H1 (cell line): ENCODE data around the gene RAD51B. TPM values are rescaled to one million over a fixed set of nuclear protein-coding genes. Genes with fewer than 3 reads are reported as not detected.
A peak's percentile ranks its signal among the peaks of the same experiment; 100 is the strongest.

Experiments used
- CTCF ChIA-PET: fragments of 300-600 bp; sonication (Branson Sonifier 250); formaldehyde crosslinking; loops from one replicate; lab custom pipeline; 2021; ENCODE audit not compliant: partially characterized antibody; lab: Charles Lee
- POLR2A ChIA-PET: fragments of 300-600 bp; sonication (Branson Sonifier 250); formaldehyde crosslinking; loops from one replicate; lab custom pipeline; 2021; ENCODE audit warnings: inconsistent platforms; ENCODE audit not compliant: partially characterized antibody; lab: Charles Lee
- DNase-seq, 2 experiments: peaks; one replicate each; pipeline versions ENCODE4 v3.0.0 to v3.0.0-alpha.2; 2010 to 2022; ENCODE audit warnings: low spot score in 2 of 2, low read depth in 1 of 2, mixed read lengths in 1 of 2
- FAIRE-seq: peaks from 2 replicates; lab custom pipeline; 2011; peaks lifted over from hg19 to GRCh38; lab: Jason Lieb, UNC
- H2AFZ ChIP-seq: 2 replicates; pipeline ENCODE4 v1.8.1; 2012; ENCODE audit warnings: low read length, inconsistent platforms
- H2AK5ac ChIP-seq: 2 replicates; pipeline ENCODE4 v1.6.1; 2013; ENCODE audit warnings: low read depth, low read length
- H2BK120ac ChIP-seq: replicated peaks from 2 replicates; pipeline ENCODE3; 2013; ENCODE audit warnings: low read depth, low read length, inconsistent platforms
- H2BK12ac ChIP-seq: 2 replicates; pipeline ENCODE4 v1.6.1; 2013; ENCODE audit warnings: low read depth, low read length
- H2BK15ac ChIP-seq: 2 replicates; pipeline ENCODE4 v1.6.1; 2013; ENCODE audit warnings: low read length
- H2BK20ac ChIP-seq: 2 replicates; pipeline ENCODE4 v1.6.1; 2013; ENCODE audit warnings: low read length
- H2BK5ac ChIP-seq: 2 replicates; pipeline ENCODE4 v1.6.1; 2013; ENCODE audit warnings: low read depth, low read length
- H3K14ac ChIP-seq: 2 replicates; pipeline ENCODE4 v1.6.1; 2013; ENCODE audit warnings: inconsistent platforms; ENCODE audit not compliant: insufficient read length
- H3K18ac ChIP-seq: 2 replicates; pipeline ENCODE4 v1.6.1; 2013; ENCODE audit warnings: low read length; ENCODE audit errors: extremely low read depth
- H3K23ac ChIP-seq: 2 replicates; pipeline ENCODE4 v1.6.1; 2013; ENCODE audit warnings: inconsistent platforms; ENCODE audit not compliant: insufficient read length
- H3K23me2 ChIP-seq: 2 replicates; pipeline ENCODE4 v1.6.1; 2013; ENCODE audit warnings: low read depth, low read length
- H3K27ac ChIP-seq: 2 replicates; pipeline ENCODE4 v1.6.1; 2011; ENCODE audit warnings: low read depth, low read length, inconsistent platforms
- H3K27me3 ChIP-seq, 4 experiments: replicated peaks in 1 of 4; 1 replicate in 1 of 4; 2 replicates in 3 of 4; pipeline versions ENCODE4 v1.6.1 to v1.8.1; 2011 to 2013; ENCODE audit warnings: low read length in 3 of 4, mild to moderate bottlenecking in 3 of 4, inconsistent platforms in 2 of 4, mixed read lengths in 2 of 4, moderate library complexity in 1 of 4; ENCODE audit not compliant: control insufficient read depth in 3 of 4, insufficient read depth in 3 of 4; ENCODE audit errors: extremely low read depth in 1 of 4
- H3K36me3 ChIP-seq, 4 experiments: 2 replicates each; pipeline versions ENCODE4 v1.6.1 to v1.8.1; 2011 to 2013; ENCODE audit warnings: mild to moderate bottlenecking in 4 of 4, low read length in 3 of 4, moderate library complexity in 2 of 4, control low read depth in 1 of 4, inconsistent platforms in 1 of 4; ENCODE audit not compliant: insufficient read depth in 4 of 4, control insufficient read depth in 2 of 4
- H3K4ac ChIP-seq: replicated peaks from 2 replicates; pipeline ENCODE3; 2013; ENCODE audit warnings: low read length, low read depth, mixed read lengths, inconsistent platforms; ENCODE audit not compliant: insufficient read length
- H3K4me1 ChIP-seq, 4 experiments: replicated peaks in 1 of 4; 1 replicate in 1 of 4; 2 replicates in 3 of 4; pipeline versions ENCODE4 v1.6.1 to v1.8.1; 2011 to 2013; ENCODE audit warnings: low read length in 3 of 4, inconsistent platforms in 2 of 4, mixed read lengths in 1 of 4; ENCODE audit not compliant: insufficient read depth in 4 of 4, control insufficient read depth in 3 of 4
- H3K4me2 ChIP-seq, 2 experiments: 2 replicates each; pipeline versions ENCODE4 v1.6.1 to v1.8.1; 2011 to 2013; ENCODE audit warnings: low read depth in 2 of 2, low read length in 2 of 2, control low read depth in 1 of 2, inconsistent platforms in 1 of 2, mild to moderate bottlenecking in 1 of 2; ENCODE audit not compliant: insufficient read depth in 1 of 2
- H3K4me3 ChIP-seq, 4 experiments: fragments of 200-600, 300-600 bp in 1 of 4; sonication (generic), shearing (Covaris generic), sonication (Bioruptor Twin) in 1 of 4; 2 replicates each; pipeline versions ENCODE4 v1.5.1 to v1.8.1; 2011 to 2016; ENCODE audit warnings: low read length in 4 of 4, low read depth in 3 of 4, control low read depth in 2 of 4, inconsistent platforms in 2 of 4, mild to moderate bottlenecking in 2 of 4, mixed read lengths in 1 of 4, moderate library complexity in 1 of 4; ENCODE audit not compliant: insufficient read depth in 2 of 4; ENCODE audit errors: extremely low read depth in 1 of 4
- H3K56ac ChIP-seq: replicated peaks from 2 replicates; pipeline ENCODE3; 2013; ENCODE audit warnings: low read depth, mild to moderate bottlenecking, mixed read lengths, low read length, inconsistent platforms; ENCODE audit not compliant: insufficient read length
- H3K79me1 ChIP-seq: 2 replicates; pipeline ENCODE4 v1.6.1; 2013; ENCODE audit warnings: low read depth, low read length, control low read depth
- H3K79me2 ChIP-seq, 2 experiments: 2 replicates each; pipeline versions ENCODE4 v1.6.1 to v1.8.1; 2012 to 2013; ENCODE audit warnings: low read length in 2 of 2, mild to moderate bottlenecking in 2 of 2, inconsistent platforms in 1 of 2; ENCODE audit not compliant: insufficient read depth in 2 of 2, control insufficient read depth in 1 of 2
- H3K9ac ChIP-seq, 4 experiments: replicated peaks in 1 of 4; 1 replicate in 1 of 4; 2 replicates in 3 of 4; pipeline versions ENCODE4 v1.6.1 to v1.8.1; 2011 to 2013; ENCODE audit warnings: low read depth in 3 of 4, low read length in 3 of 4, control low read depth in 2 of 4, mild to moderate bottlenecking in 2 of 4, moderate library complexity in 2 of 4, inconsistent platforms in 1 of 4; ENCODE audit errors: extremely low read depth in 1 of 4
- H3K9me3 ChIP-seq, 2 experiments: 2 replicates each; pipeline versions ENCODE4 v1.6.1 to v1.8.1; 2012 to 2013; ENCODE audit warnings: mild to moderate bottlenecking in 2 of 2, moderate library complexity in 2 of 2, control low read depth in 1 of 2, inconsistent platforms in 1 of 2, low read depth in 1 of 2, low read length in 1 of 2, mixed read lengths in 1 of 2; ENCODE audit not compliant: insufficient read depth in 2 of 2
- H4K20me1 ChIP-seq, 2 experiments: replicated peaks in 1 of 2; 2 replicates each; pipeline versions ENCODE3 to v1.8.1; 2011 to 2013; ENCODE audit warnings: inconsistent platforms in 2 of 2, low read length in 2 of 2, mild to moderate bottlenecking in 1 of 2; ENCODE audit not compliant: insufficient read depth in 2 of 2, control insufficient read depth in 1 of 2
- H4K5ac ChIP-seq: 2 replicates; pipeline ENCODE4 v1.6.1; 2013; ENCODE audit warnings: low read length, low read depth, mixed read lengths, inconsistent platforms; ENCODE audit not compliant: insufficient read length
- H4K8ac ChIP-seq: 2 replicates; pipeline ENCODE4 v1.8.0; 2013; ENCODE audit warnings: mild to moderate bottlenecking, moderate library complexity, low read length, inconsistent platforms; ENCODE audit not compliant: insufficient read depth; ENCODE audit errors: extremely low read depth
- H4K91ac ChIP-seq: replicated peaks from 2 replicates; pipeline ENCODE3; 2013; ENCODE audit warnings: low read length, mixed read lengths, inconsistent platforms; ENCODE audit not compliant: insufficient read length
- CEBPB ChIP-seq: IDR thresholded peaks from 2 replicates; pipeline ENCODE4 v1.6.1; 2012; ENCODE audit warnings: low read depth, low read length
- POLR2A ChIP-seq, 2 experiments: IDR thresholded peaks; 1 replicate in 1 of 2; 2 replicates in 1 of 2; pipeline ENCODE4 v1.6.1; 2011; ENCODE audit warnings: low read depth in 2 of 2, low read length in 2 of 2, mild to moderate bottlenecking in 2 of 2; ENCODE audit errors: control extremely low read depth in 1 of 2
- POLR2AphosphoS5 ChIP-seq: IDR thresholded peaks from 2 replicates; pipeline ENCODE4 v1.6.1; 2011; ENCODE audit warnings: low read depth, low read length
- TAF7 ChIP-seq: optimal IDR thresholded peaks from 2 replicates; pipeline ENCODE3; 2011; ENCODE audit warnings: low read depth, mild to moderate bottlenecking, inconsistent platforms, low read length, moderate library complexity, borderline replicate concordance
- WGBS, 2 experiments: shearing (Covaris generic) in 1 of 2; methylation state at CpG; one replicate each; pipeline versions ENCODE4 v1.1.6 to v1.1.7; 2013 to 2015; ENCODE audit warnings: low lambda C conversion rate in 2 of 2, mixed read lengths in 2 of 2, inconsistent platforms in 1 of 2, low coverage in 1 of 2, missing lambda C conversion rate in 1 of 2; ENCODE audit not compliant: insufficient replicate concordance in 2 of 2, insufficient coverage in 1 of 2, insufficient read length in 1 of 2; ENCODE audit errors: extremely low coverage in 1 of 2, missing lambda C conversion rate in 1 of 2; 5-methylcytosine and 5-hydroxymethylcytosine counted together
- polyA plus RNA-seq, 7 experiments: library from polyadenylated mRNA; depleted of rRNA in 3 of 7; stranded (reverse) in 5 of 7; unstranded in 2 of 7; fragments of >200 nt in 5 of 7; fragments of 200-250 nt in 2 of 7; gene quantifications; 1 replicate in 5 of 7; 2 replicates in 1 of 7; 4 replicates in 1 of 7; pipeline versions ENCODE4 v1.2.1 to v1.2.3, GENCODE V29; 2011 to 2013; ENCODE audit warnings: missing spikeins in 2 of 7, mixed read lengths in 2 of 7
- total RNA-seq: library from RNA; stranded (reverse); fragmentation: NEBNext Ultra II Directional; extraction: Animal tissue kit (Norgen Biotek cat#: 25700); gene quantifications from 2 replicates; pipeline ENCODE4 v1.2.1, GENCODE V29; 2021

RAD51B gene
- total and polyA plus RNA-seq, 2 of the 8 experiments (the other 6 are each of a cell fraction or from before 2014, with no cell fraction given): 3.9 to 14.9 TPM

DNA sequence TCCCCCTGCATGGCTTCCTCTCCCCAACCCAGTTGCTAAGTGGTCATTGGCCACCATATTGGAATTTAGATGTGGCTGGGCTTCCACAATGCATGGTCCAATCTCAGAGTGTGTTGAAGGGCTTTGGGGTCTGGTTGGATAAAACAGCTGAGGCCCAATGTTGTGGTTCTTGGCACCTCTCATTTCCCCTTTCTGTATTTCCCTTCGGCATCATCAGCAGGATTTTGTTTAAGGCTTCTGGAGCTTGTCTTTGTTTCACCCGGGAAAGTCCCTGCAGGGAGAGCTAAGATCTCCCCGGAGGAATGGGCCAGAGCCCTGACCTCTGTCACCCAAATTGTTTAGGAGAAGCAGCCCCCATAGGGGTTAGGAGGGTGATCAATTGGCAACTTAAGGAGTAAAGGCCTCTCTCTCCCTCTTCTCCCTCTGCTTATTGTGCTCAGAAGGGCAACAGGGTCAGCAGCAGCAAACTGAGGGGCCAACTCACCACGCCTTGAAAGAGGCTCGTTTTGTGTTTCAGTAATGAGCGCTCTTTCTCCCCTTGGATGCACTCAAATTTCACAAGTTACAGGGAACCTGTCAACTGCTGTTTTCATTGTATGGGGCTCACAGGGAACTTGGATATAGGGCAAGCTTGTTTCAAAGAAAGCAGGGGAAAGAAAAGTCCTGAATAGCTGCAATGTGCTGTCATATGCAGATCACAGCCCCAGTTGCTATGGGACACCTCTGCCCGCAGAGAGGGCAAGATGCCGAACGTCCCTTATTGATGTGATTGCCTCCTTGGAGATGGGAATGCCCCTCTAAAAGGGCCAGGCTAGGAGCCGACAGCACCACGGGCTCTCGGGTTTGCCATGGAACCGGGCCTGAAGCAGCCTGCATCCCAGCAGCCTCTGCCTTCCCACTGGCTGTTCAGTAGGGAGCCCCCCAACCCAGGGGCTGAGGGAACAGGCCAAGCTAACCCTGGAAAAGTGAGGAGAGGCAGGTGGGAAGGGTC, 749.6 kb downstream of the RAD51B start:
- no peak overlapping the region for H2AFZ ChIP-seq
- TF ChIP-seq POLR2A (IDR thresholded peaks at IDR 0.05; ENCODE audit: control extremely low read depth in 1 of 2, low read depth in 2 of 2, low read length in 2 of 2) (no peak), POLR2AphosphoS5 (no peak), TAF7 (no peak), CEBPB (no peak)
- TF ChIP-seq, all 59 proteins: peak for 0
- no peak overlapping the region for H3K23ac ChIP-seq
- no peak overlapping the region for H3K56ac ChIP-seq
- H3K27ac ChIP-seq: no peak overlapping the region
- H3K9ac ChIP-seq: no peak overlapping the region
- H3K79me1 ChIP-seq: no peaks in the 10 kb centered on the region
- ChIA-PET CTCF (interaction anchor here (1.0 kb wide), 1 partner anchor 205 kb away, joined by 3 read pairs; no protein-coding TSS in a partner anchor), POLR2A (interaction anchor here (0.7 to 1.7 kb wide), 2 partner anchors 12 to 96 kb away, joined by 3 to 4 read pairs; no protein-coding TSS in a partner anchor)
- no peak overlapping the region for H3K14ac ChIP-seq
- H3K36me3 ChIP-seq: no peaks in the 10 kb centered on the region
- H2BK12ac ChIP-seq: 0 out of 2 replicates have a peak overlapping the region, but pooled peaks have one; percentile 39
- no peak overlapping the region for H3K4ac ChIP-seq
- no peak overlapping the region for H2BK5ac ChIP-seq
- no peaks in the 10 kb centered on the region for H4K20me1 ChIP-seq
- H3K18ac ChIP-seq: no peak overlapping the region; the same call in 1 of the 2 replicates
- H3K23me2 ChIP-seq: no peaks in the 10 kb centered on the region
- H3K79me2 ChIP-seq: no peaks in the 10 kb centered on the region
- FAIRE-seq: no peak
- no peak overlapping the region for H2BK20ac ChIP-seq
- H2BK15ac ChIP-seq: no peak overlapping the region
- no peak overlapping the region for H3K4me3 ChIP-seq
- H3K9me3 ChIP-seq: peaks cover 0 to 4% of the 10 kb centered on the region in 2 experiments; a peak in 1 of 4 replicates
- peaks cover 0 to 7% (median 2%) of the 10 kb centered on the region in 4 experiments; a peak in 3 of 7 replicates for H3K4me1 ChIP-seq
- H2AK5ac ChIP-seq: no peak overlapping the region
- WGBS, 2 experiments: 74% methylated on average over 12 of the region's 13 CpGs; no CpG with 5 or more reads in 1 of the 2 experiments
- no peak overlapping the region for H4K8ac ChIP-seq
- no peak overlapping the region for H4K91ac ChIP-seq
- no peak overlapping the region for H4K5ac ChIP-seq
- H2BK120ac ChIP-seq: no peak overlapping the region
- no peaks in the 10 kb centered on the region for H3K27me3 ChIP-seq
- no peak overlapping the region for H3K4me2 ChIP-seq
- DNase-seq: no peak
